Psoas muscle (tissue), 8 donors: Measurements from ENCODE around the gene HSD17B14. TPM values are rescaled to one million over a fixed set of nuclear protein-coding genes. Genes with fewer than 3 reads are reported as not detected.

ENCODE experiments used
- ATAC-seq, 4 donors: fragments of 200-7000 bp; cut with Tn5 transposase; one replicate each; pipeline ENCODE4 v1.9.1; 2020; ENCODE audit warnings: moderate library complexity in 3 of 4, mild to moderate bottlenecking in 2 of 4
- DNase-seq, 2 donors: peaks; one replicate each; pipeline ENCODE4 v3.0.0-alpha.2; 2020
- H3K27ac ChIP-seq: fragments of 200-600 bp; one replicate; pipeline ENCODE4 v1.8.0; 2022
- H3K27me3 ChIP-seq, 3 donors: fragments of 200-600 bp in 1 of 3; one replicate each; pipeline versions ENCODE4 v1.6.1 to v1.8.0; 2013 to 2022; ENCODE audit warnings: low read length in 2 of 3, mild to moderate bottlenecking in 2 of 3, moderate library complexity in 1 of 3; ENCODE audit not compliant: insufficient read depth in 3 of 3
- H3K36me3 ChIP-seq, 2 donors: fragments of 200-600 bp in 1 of 2; one replicate each; pipeline versions ENCODE4 v1.6.1 to v1.8.0; 2013 to 2022; ENCODE audit warnings: low read depth in 1 of 2, mild to moderate bottlenecking in 1 of 2, moderate library complexity in 1 of 2; ENCODE audit not compliant: insufficient read depth in 1 of 2
- H3K4me1 ChIP-seq: fragments of 200-600 bp; one replicate; pipeline ENCODE4 v1.8.0; 2022
- H3K4me3 ChIP-seq: fragments of 200-600 bp; one replicate; pipeline ENCODE4 v1.8.0; 2022; ENCODE audit warnings: mild to moderate bottlenecking
- H3K9me3 ChIP-seq: fragments of 200-600 bp; one replicate; pipeline ENCODE4 v1.8.0; 2022
- CTCF ChIP-seq: fragments of 200-600 bp; IDR thresholded peaks from one replicate; pipeline ENCODE4 v1.8.0; 2022; ENCODE audit warnings: antibody characterized with exemption
- WGBS, 3 donors: extraction: QIAGEN DNeasy Blood & Tissue Kit; methylation state at CpG; one replicate each; pipeline versions ENCODE4 v1.1.6 to v1.1.7; 2013; 5-methylcytosine and 5-hydroxymethylcytosine counted together
- intact Hi-C, 2 donors: fragments of 100-400 bp; cut with DNase I; formaldehyde crosslinking; loops; one replicate each; pipeline versions ENCODE4 v1.11.0 to v1.14.2; 2022
- polyA plus RNA-seq, 3 donors: library from polyadenylated mRNA; stranded (reverse); fragments of 200-250 nt; gene quantifications; one replicate each; pipeline ENCODE4 v1.2.3, GENCODE V29; 2013
- total RNA-seq, 4 donors: library from RNA; stranded (reverse); fragmentation: NEBNext Ultra II Directional in 2 of 4; extraction: Animal tissue kit (Norgen Biotek cat#: 25700) in 2 of 4; gene quantifications; one replicate each; pipeline versions ENCODE4 v1.2.1 to v1.2.4, GENCODE V29; 2021 to 2023
- donor health status: healthy with polysubstance abuse.
- donor health status: DM: no; HTN: no; CAD: no; lungs with moderate emphysema.
- donor health status: Bipolar disorder and iron deficiency.
- donor health status: healthy.
- donor health status: DM: yes; HTN: yes; CAD: no.
- donor health status: DM: no; HTN: no; CAD: no.
- donor health status: DM: no; HTN: no; CAD: no.
- donor health status: DM: yes; HTN: yes; CAD: no.

HSD17B14 gene
- total and polyA plus RNA-seq, 7 donors = 0.15 to 1.2 (median 0.66) TPM

GRCh38 chr19:48784527-48784926 lies 51.8 kb downstream of the HSD17B14 start:
- no peak for ATAC-seq
- TF ChIP-seq CTCF = no peak
- intact Hi-C loops = no loop called here

GRCh38 chr19:48780631-48781391 lies 55.5 kb downstream of the HSD17B14 start:
- peak in 1 of 2 donors; percentile 48 for DNase-seq
- Histone ChIP-seq H3K4me1 (no peaks in the 10 kb centered on the region), H3K4me3 (no peak overlapping the region), H3K27me3 (no peaks in the 10 kb centered on the region), H3K27ac (peak overlapping the region; percentile 70), H3K36me3 (no peaks in the 10 kb centered on the region), H3K9me3 (no peaks in the 10 kb centered on the region)
- no peak for TF ChIP-seq CTCF
- intact Hi-C loops = no loop called here
- 60 to 69% (median 67%) methylated on average over 14 of the region's 14 CpGs for WGBS, 3 donors
- peak; percentile 33 to 55 (median 44) for ATAC-seq

More at GRCh38 chr19:48784527-48784926, 51.8 kb downstream of the HSD17B14 start:
- Histone ChIP-seq H3K4me1 (no peaks in the 10 kb centered on the region), H3K27me3 (no peaks in the 10 kb centered on the region), H3K9me3 (no peaks in the 10 kb centered on the region), H3K4me3 (no peak overlapping the region), H3K36me3 (no peaks in the 10 kb centered on the region), H3K27ac (no peak overlapping the region)
- no peak for DNase-seq
- 76 to 82% (median 78%) methylated on average over 5 of the region's 5 CpGs for WGBS, 3 donors

- no peaks in the 10 kb centered on the region for H3K27me3 ChIP-seq
- no peak for TF ChIP-seq CTCF
- DNase-seq (no peak), ATAC-seq (no peak)
- no peak overlapping the region for H3K27ac ChIP-seq
- H3K9me3 ChIP-seq = no peaks in the 10 kb centered on the region
- H3K4me3 ChIP-seq = no peak overlapping the region
- intact Hi-C loops = no loop called here
- H3K36me3 ChIP-seq = no peaks in the 10 kb centered on the region
- H3K4me1 ChIP-seq = no peaks in the 10 kb centered on the region
- 65 to 84% (median 73%) methylated on average over 1 of the region's 1 CpG for WGBS, 3 donors
These were observed 56.7 kb downstream of the HSD17B14 start for GRCh38 chr19:48779636-48780035.

- Histone ChIP-seq H3K27ac (no peak overlapping the region), H3K4me3 (no peak overlapping the region), H3K27me3 (no peaks in the 10 kb centered on the region), H3K9me3 (no peaks in the 10 kb centered on the region), H3K4me1 (peaks cover 7% of the 10 kb centered on the region), H3K36me3 (no peaks in the 10 kb centered on the region)
- DNase-seq (no peak), ATAC-seq (no peak)
- intact Hi-C loops = no loop called here
- WGBS, 3 donors = 88 to 91% (median 91%) methylated on average over 12 of the region's 12 CpGs
- TF ChIP-seq CTCF = no peak
These were observed 58.6 kb downstream of the HSD17B14 start for GRCh38 chr19:48777720-48778119.

GRCh38 chr19:48777139-48777538 lies 59.2 kb downstream of the HSD17B14 start:
- no peaks in the 10 kb centered on the region for H3K36me3 ChIP-seq
- intact Hi-C loops = no loop called here
- DNase-seq (no peak), ATAC-seq (no peak)
- H3K4me1 ChIP-seq = peaks cover 12% of the 10 kb centered on the region
- H3K27me3 ChIP-seq = no peaks in the 10 kb centered on the region
- H3K27ac ChIP-seq = no peak overlapping the region
- no peaks in the 10 kb centered on the region for H3K9me3 ChIP-seq
- no peak overlapping the region for H3K4me3 ChIP-seq
- no peak for TF ChIP-seq CTCF
- WGBS, 3 donors = 90 to 99% (median 97%) methylated on average over 5 of the region's 5 CpGs
